MCF 10A (cell line): ENCODE measurements around the gene TMC6. TPM values are rescaled to one million over a fixed set of nuclear protein-coding genes. Genes with fewer than 3 reads are reported as not detected.

Source experiments
- BruUV-seq: library from RNA; stranded (reverse); fragments of 400-500 nt; replicated peaks from 2 replicates; lab custom pipeline; 2021; lab: Mats Ljungman, UMichigan
- CTCF ChIA-PET: fragments of 300-600 bp; sonication (Branson Sonifier 250); formaldehyde crosslinking; extraction: SDS; loops from one replicate; lab custom pipeline; 2021; ENCODE audit warnings: antibody characterized with exemption, inconsistent platforms; lab: Yijun Ruan, JAX
- POLR2A ChIA-PET: fragments of 300-600, 350-650 bp; sonication (Branson Sonifier 250); formaldehyde crosslinking; extraction: SDS; loops from one replicate; lab custom pipeline; 2020; ENCODE audit warnings: antibody characterized with exemption, inconsistent platforms; lab: Yijun Ruan, JAX
- DNase-seq: peaks from one replicate; pipeline ENCODE4 v3.0.0-alpha.2; 2018; ENCODE audit not compliant: unreplicated experiment
- H3K27ac Mint-ChIP-seq: one replicate; pipeline ENCODE4 v1.8.0; 2022; ENCODE audit warnings: mild to moderate bottlenecking, low read depth, mixed read lengths; ENCODE audit not compliant: unreplicated experiment
- H3K27me3 Mint-ChIP-seq: one replicate; pipeline ENCODE4 v1.8.0; 2022; ENCODE audit warnings: mixed read lengths; ENCODE audit not compliant: insufficient read depth, unreplicated experiment
- H3K36me3 Mint-ChIP-seq: one replicate; pipeline ENCODE4 v1.8.0; 2022; ENCODE audit warnings: mild to moderate bottlenecking, moderate library complexity, mixed read lengths; ENCODE audit not compliant: insufficient read depth, unreplicated experiment
- H3K4me1 Mint-ChIP-seq: one replicate; pipeline ENCODE4 v1.8.0; 2022; ENCODE audit warnings: mixed read lengths; ENCODE audit not compliant: insufficient read depth, unreplicated experiment
- H3K4me3 Mint-ChIP-seq: one replicate; pipeline ENCODE4 v1.8.0; 2022; ENCODE audit warnings: mild to moderate bottlenecking, moderate library complexity, mixed read lengths; ENCODE audit not compliant: unreplicated experiment
- H3K9me3 Mint-ChIP-seq: one replicate; pipeline ENCODE4 v1.8.0; 2022; ENCODE audit warnings: mixed read lengths; ENCODE audit not compliant: unreplicated experiment
- intact Hi-C: fragments of 100-400 bp; cut with micrococcal nuclease; formaldehyde crosslinking; loops from 2 replicates; pipeline ENCODE4 v1.14.1; 2022
- total RNA-seq: library from RNA; stranded (reverse); gene quantifications from 2 replicates; pipeline ENCODE4 v1.2.3, GENCODE V29; 2022
- TF ChIP-seq, protein P1 (sequence below): fragments of 200-600 bp; IDR thresholded peaks from one replicate; pipeline ENCODE4 v1.8.0; 2022; ENCODE audit warnings: antibody characterized with exemption, mild to moderate bottlenecking; ENCODE audit not compliant: unreplicated experiment

Gene TMC6
- total RNA-seq, 1 experiment from 2014 or later, result 3.1 TPM

DNA sequence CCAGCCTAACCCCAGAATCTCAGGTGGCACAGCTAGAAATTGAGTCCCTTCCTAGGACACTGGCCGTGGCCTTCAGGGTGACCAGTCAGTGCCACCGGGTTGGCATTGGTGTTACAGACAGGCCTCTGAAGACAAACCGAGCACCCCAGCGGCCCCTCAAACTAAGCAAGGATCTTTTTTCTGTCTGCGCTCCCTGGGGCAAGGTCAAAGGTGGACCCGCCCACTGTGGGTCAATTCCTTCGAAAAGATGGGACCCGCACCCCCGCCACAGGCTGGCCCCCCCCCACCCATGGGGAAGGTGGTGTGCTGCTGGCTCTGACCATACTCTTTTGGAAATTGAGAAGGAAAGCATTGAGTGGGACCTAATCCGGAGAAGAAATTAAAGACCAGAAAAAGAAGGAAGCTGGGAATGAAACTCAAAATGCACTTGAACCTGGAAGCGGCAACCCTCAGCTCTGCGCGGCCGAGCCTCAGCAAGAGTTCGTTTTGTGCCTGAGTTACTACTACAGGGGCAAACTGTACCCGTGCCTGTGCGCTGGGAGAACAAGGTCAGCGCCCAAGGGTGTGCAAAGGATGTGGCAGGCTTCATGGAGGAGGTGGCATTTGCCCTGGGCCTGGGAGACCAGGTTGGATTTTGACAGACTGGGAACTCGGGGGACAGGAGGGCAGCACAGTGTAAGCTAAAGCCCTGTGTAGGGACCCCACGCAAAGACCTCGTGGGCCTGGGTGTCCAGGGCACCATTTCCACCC lies 20.4 kb downstream of the TMC6 start:
- intact Hi-C loops, result no loop called here
- H3K4me1 Mint-ChIP-seq, result peaks cover 5% of the 10 kb centered on the region
- no peak overlapping the region for H3K27ac Mint-ChIP-seq
- POLR2A ChIA-PET, result interaction anchor here (0.6 to 1.0 kb wide), 3 partner anchors 16 to 88 kb away, joined by 3 read pairs; no protein-coding TSS in a partner anchor
- no peak overlapping the region for H3K4me3 Mint-ChIP-seq
- no peak for DNase-seq
- CTCF ChIA-PET, result interaction anchor here (0.6 to 1.5 kb wide), 5 partner anchors 66 to 142 kb away, joined by 3 to 6 read pairs (median 3); no protein-coding TSS in a partner anchor
- TF ChIP-seq, protein P1, sequence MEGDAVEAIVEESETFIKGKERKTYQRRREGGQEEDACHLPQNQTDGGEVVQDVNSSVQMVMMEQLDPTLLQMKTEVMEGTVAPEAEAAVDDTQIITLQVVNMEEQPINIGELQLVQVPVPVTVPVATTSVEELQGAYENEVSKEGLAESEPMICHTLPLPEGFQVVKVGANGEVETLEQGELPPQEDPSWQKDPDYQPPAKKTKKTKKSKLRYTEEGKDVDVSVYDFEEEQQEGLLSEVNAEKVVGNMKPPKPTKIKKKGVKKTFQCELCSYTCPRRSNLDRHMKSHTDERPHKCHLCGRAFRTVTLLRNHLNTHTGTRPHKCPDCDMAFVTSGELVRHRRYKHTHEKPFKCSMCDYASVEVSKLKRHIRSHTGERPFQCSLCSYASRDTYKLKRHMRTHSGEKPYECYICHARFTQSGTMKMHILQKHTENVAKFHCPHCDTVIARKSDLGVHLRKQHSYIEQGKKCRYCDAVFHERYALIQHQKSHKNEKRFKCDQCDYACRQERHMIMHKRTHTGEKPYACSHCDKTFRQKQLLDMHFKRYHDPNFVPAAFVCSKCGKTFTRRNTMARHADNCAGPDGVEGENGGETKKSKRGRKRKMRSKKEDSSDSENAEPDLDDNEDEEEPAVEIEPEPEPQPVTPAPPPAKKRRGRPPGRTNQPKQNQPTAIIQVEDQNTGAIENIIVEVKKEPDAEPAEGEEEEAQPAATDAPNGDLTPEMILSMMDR, result no peak
- no peaks in the 10 kb centered on the region for H3K9me3 Mint-ChIP-seq
- H3K36me3 Mint-ChIP-seq, result peaks cover 16% of the 10 kb centered on the region
- no peaks in the 10 kb centered on the region for H3K27me3 Mint-ChIP-seq
- BruUV-seq, result no TSS peak

DNA sequence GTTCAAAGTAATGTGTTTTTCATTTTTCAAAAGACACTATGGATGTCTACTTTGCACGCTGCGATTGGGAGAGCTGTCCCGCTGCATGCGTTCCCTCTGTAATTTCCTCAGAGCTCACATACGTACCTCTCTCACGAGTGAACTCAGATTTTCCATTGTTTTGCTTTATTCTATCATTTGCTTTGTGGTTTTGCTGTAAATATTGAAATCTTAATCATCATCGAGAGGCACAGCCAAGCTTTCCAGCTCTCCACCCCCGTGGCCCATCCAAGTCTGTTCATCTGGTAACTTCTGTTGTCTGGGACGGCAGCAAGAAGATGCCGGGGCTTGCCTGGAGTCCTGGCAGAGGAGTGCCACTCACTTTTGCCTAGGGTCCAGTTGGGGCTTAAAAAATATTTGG lies 21.1 kb downstream of the TMC6 start:
- intact Hi-C loops, result no loop called here
- Mint-ChIP-seq H3K4me3 (no peak overlapping the region), H3K4me1 (peaks cover 2% of the 10 kb centered on the region), H3K27me3 (no peaks in the 10 kb centered on the region), H3K36me3 (peaks cover 19% of the 10 kb centered on the region), H3K9me3 (no peaks in the 10 kb centered on the region), H3K27ac (no peak overlapping the region)
- TF ChIP-seq, protein P1, result no peak
- ChIA-PET CTCF (interaction anchor here (0.6 kb wide), 1 partner anchor 67 kb away, joined by 3 read pairs; no protein-coding TSS in a partner anchor), POLR2A (interaction anchor here (1.0 kb wide), 1 partner anchor 15 kb away, joined by 3 read pairs; no protein-coding TSS in a partner anchor)
- BruUV-seq, result no TSS peak
- no peak for DNase-seq

DNA sequence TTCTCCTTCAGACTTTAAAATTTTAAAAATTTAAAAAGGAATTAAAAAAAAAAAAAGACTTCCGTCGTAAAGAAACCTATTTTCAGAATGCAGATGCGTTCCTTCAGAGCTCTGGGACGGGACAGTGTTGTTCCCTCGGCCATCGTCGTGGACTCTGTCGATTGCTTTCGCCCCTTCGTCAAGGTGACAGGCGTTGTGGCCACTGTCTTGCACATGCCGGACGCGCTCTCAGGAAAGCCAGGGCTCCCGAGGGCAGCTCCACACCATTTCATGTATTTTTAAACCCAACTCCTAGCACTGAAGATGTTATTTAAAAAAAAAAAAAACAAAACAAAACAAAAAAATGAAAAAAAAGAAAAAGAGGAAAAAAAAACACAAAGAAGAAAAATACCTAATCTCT lies 22.3 kb downstream of the TMC6 start:
- Mint-ChIP-seq H3K36me3 (peaks cover 23% of the 10 kb centered on the region), H3K27me3 (no peaks in the 10 kb centered on the region), H3K27ac (no peak overlapping the region), H3K4me1 (no peaks in the 10 kb centered on the region), H3K9me3 (no peaks in the 10 kb centered on the region), H3K4me3 (no peak overlapping the region)
- intact Hi-C loops, result no loop called here
- CTCF ChIA-PET, result interaction anchor here (0.6 to 1.5 kb wide), 3 partner anchors 70 to 491 kb away, joined by 3 to 4 read pairs (median 4); no protein-coding TSS in a partner anchor
- no peak for DNase-seq
- POLR2A ChIA-PET, result no interaction called here
- TF ChIP-seq, protein P1, result no peak
- no TSS peak for BruUV-seq

- H3K27ac Mint-ChIP-seq, result no peak overlapping the region
- H3K4me1 Mint-ChIP-seq, result no peaks in the 10 kb centered on the region
- intact Hi-C loops, result no loop called here
- no peaks in the 10 kb centered on the region for H3K9me3 Mint-ChIP-seq
- H3K36me3 Mint-ChIP-seq, result peaks cover 27% of the 10 kb centered on the region
- no peaks in the 10 kb centered on the region for H3K27me3 Mint-ChIP-seq
- CTCF ChIA-PET, result interaction anchor here (0.7 to 1.5 kb wide), 2 partner anchors 71 to 213 kb away, joined by 4 read pairs; no protein-coding TSS in a partner anchor
- TF ChIP-seq, protein P1, result no peak
- POLR2A ChIA-PET, result no interaction called here
- H3K4me3 Mint-ChIP-seq, result no peak overlapping the region
- BruUV-seq, result no TSS peak
- no peak for DNase-seq
Measured at GRCh38 chr17:78105551-78105950, 23.0 kb downstream of the TMC6 start.
